Endothelial cell of umbilical vein (primary cell): ENCODE data around the gene UBR7. TPM values are rescaled to one million over a fixed set of nuclear protein-coding genes. Genes with fewer than 3 reads are reported as not detected.

Source experiments
- BruUV-seq: library from RNA; stranded (reverse); fragments of 400-500 nt; replicated peaks from 2 replicates; lab custom pipeline; 2021; lab: Mats Ljungman, UMichigan
- CTCF ChIA-PET: fragments of 300-600, 350-600 bp; sonication (Branson Sonifier 250); formaldehyde crosslinking; loops from one replicate; lab custom pipeline; 2021; ENCODE audit warnings: antibody characterized with exemption, inconsistent platforms; lab: Charles Lee
- POLR2A ChIA-PET: fragments of 300-600, 350-600 bp; sonication (Branson Sonifier 250); formaldehyde crosslinking; loops from one replicate; lab custom pipeline; 2021; ENCODE audit warnings: antibody characterized with exemption, inconsistent platforms; lab: Charles Lee
- DNase-seq: peaks from one replicate; pipeline ENCODE4 v3.0.0-alpha.2; 2011; ENCODE audit warnings: low read depth, low spot score
- FAIRE-seq: peaks from 2 replicates; lab custom pipeline; 2011; peaks lifted over from hg19 to GRCh38; lab: Jason Lieb, UNC
- H2AFZ ChIP-seq: 2 replicates; pipeline ENCODE4 v1.6.0; 2012; ENCODE audit warnings: low read depth, low read length, control low read depth, inconsistent platforms
- H3K27ac ChIP-seq: 2 replicates; pipeline ENCODE4 v1.5.1; 2011; ENCODE audit warnings: low read depth, mild to moderate bottlenecking, control low read depth, low read length, moderate library complexity; ENCODE audit not compliant: insufficient read depth
- H3K27me3 ChIP-seq, 2 experiments: 2 replicates each; pipeline versions ENCODE4 v1.6.0 to v1.6.1; 2011; ENCODE audit warnings: low read length in 2 of 2, mixed read lengths in 1 of 2; ENCODE audit not compliant: control insufficient read depth in 2 of 2, insufficient read depth in 2 of 2
- H3K36me3 ChIP-seq, 2 experiments: 2 replicates in 1 of 2; 3 replicates in 1 of 2; pipeline ENCODE4 v1.5.1; 2011; ENCODE audit warnings: low read length in 2 of 2, mild to moderate bottlenecking in 1 of 2, moderate library complexity in 1 of 2; ENCODE audit not compliant: control insufficient read depth in 2 of 2, insufficient read depth in 2 of 2; ENCODE audit errors: extremely low read depth in 1 of 2
- H3K4me1 ChIP-seq: 3 replicates; pipeline ENCODE4 v1.5.1; 2011; ENCODE audit warnings: mild to moderate bottlenecking, low read length; ENCODE audit not compliant: control insufficient read depth, insufficient read depth; ENCODE audit errors: extremely low read depth
- H3K4me2 ChIP-seq: 2 replicates; pipeline ENCODE4 v1.6.1; 2011; ENCODE audit warnings: low read length, control low read depth, mixed read lengths; ENCODE audit not compliant: insufficient read depth
- H3K4me3 ChIP-seq, 3 experiments: fragments of 200-600 bp in 1 of 3; sonication (generic), shearing (Covaris generic) in 1 of 3; replicated peaks in 1 of 3; 2 replicates each; pipeline ENCODE4 v1.5.1; 2011 to 2016; ENCODE audit warnings: control low read depth in 3 of 3, low read length in 3 of 3, mild to moderate bottlenecking in 2 of 3, inconsistent platforms in 1 of 3, low read depth in 1 of 3, moderate library complexity in 1 of 3; ENCODE audit not compliant: insufficient read depth in 1 of 3
- H3K79me2 ChIP-seq: 2 replicates; pipeline ENCODE4 v1.6.0; 2012; ENCODE audit warnings: low read length, inconsistent platforms; ENCODE audit not compliant: control insufficient read depth, insufficient read depth
- H3K9ac ChIP-seq: replicated peaks from 2 replicates; pipeline ENCODE3; 2011; ENCODE audit warnings: low read length, control low read depth; ENCODE audit not compliant: insufficient read depth; ENCODE audit errors: extremely low read depth
- H3K9me1 ChIP-seq: replicated peaks from 3 replicates; pipeline ENCODE4 v1.6.0; 2011; ENCODE audit warnings: mild to moderate bottlenecking, low read length; ENCODE audit not compliant: control insufficient read depth, insufficient read depth; ENCODE audit errors: extremely low read depth
- H3K9me3 ChIP-seq: replicated peaks from 2 replicates; pipeline ENCODE4 v1.5.1; 2012; ENCODE audit warnings: low read length, inconsistent platforms; ENCODE audit not compliant: control insufficient read depth, insufficient read depth
- H4K20me1 ChIP-seq: replicated peaks from 2 replicates; pipeline ENCODE3; 2011; ENCODE audit warnings: mild to moderate bottlenecking, low read length; ENCODE audit not compliant: control insufficient read depth, insufficient read depth; ENCODE audit errors: extremely low read depth
- EZH2 ChIP-seq: IDR thresholded peaks from 2 replicates; pipeline ENCODE4 v1.6.1; 2012; ENCODE audit warnings: borderline replicate concordance, low read depth, mild to moderate bottlenecking, moderate library complexity, low read length, inconsistent platforms; ENCODE audit not compliant: severe bottlenecking
- FOS ChIP-seq: IDR thresholded peaks from 2 replicates; pipeline ENCODE4 v1.6.1; 2011; ENCODE audit warnings: mild to moderate bottlenecking, low read length, moderate library complexity, borderline replicate concordance; ENCODE audit not compliant: insufficient read depth
- GATA2 ChIP-seq: IDR thresholded peaks from 2 replicates; pipeline ENCODE4 v1.7.0; 2011; ENCODE audit warnings: low read depth, mild to moderate bottlenecking, moderate library complexity, mixed read lengths, low read length; ENCODE audit not compliant: insufficient read length, insufficient read depth
- JUN ChIP-seq: IDR thresholded peaks from 2 replicates; pipeline ENCODE4 v1.6.1; 2011; ENCODE audit warnings: borderline replicate concordance, low read depth; ENCODE audit not compliant: insufficient read length, insufficient read depth
- MYC ChIP-seq: IDR thresholded peaks from one replicate; pipeline ENCODE4 v1.6.1; 2011; ENCODE audit warnings: mild to moderate bottlenecking, low read depth, low read length
- POLR2A ChIP-seq: IDR thresholded peaks from 2 replicates; pipeline ENCODE4 v1.6.1; 2012; ENCODE audit warnings: low read depth, mild to moderate bottlenecking, control low read depth, low read length
- POLR2AphosphoS5 ChIP-seq: IDR thresholded peaks from 2 replicates; pipeline ENCODE4 v1.6.1; 2012; ENCODE audit warnings: low read depth, mild to moderate bottlenecking, control low read depth, low read length, moderate library complexity; ENCODE audit not compliant: insufficient read depth
- dilution Hi-C: fragments of 300-500 bp; cut with MboI; formaldehyde crosslinking; loops from one replicate; pipeline ENCODE4 v1.15.0; 2019; ENCODE audit warnings: low sequenced_read_pairs; ENCODE audit not compliant: extremely low pct_ligation_motif_present
- intact Hi-C: fragments of 100-400 bp; cut with micrococcal nuclease; formaldehyde crosslinking; loops from one replicate; pipeline ENCODE4 v1.10.0; 2022
- polyA plus RNA-seq, 4 experiments: library from polyadenylated mRNA; depleted of rRNA in 3 of 4; stranded (reverse) in 3 of 4; unstranded in 1 of 4; fragments of >200 nt; gene quantifications; 2 replicates each; pipeline versions ENCODE4 v1.2.1 to v1.2.3, GENCODE V29; 2011 to 2012; ENCODE audit warnings: missing spikeins in 1 of 4
- total RNA-seq: library from RNA; stranded (reverse); gene quantifications from 2 replicates; pipeline ENCODE4 v1.2.3, GENCODE V29; 2021
- TF ChIP-seq, protein P1 (sequence below): IDR thresholded peaks from 2 replicates; pipeline ENCODE4 v1.6.1; 2011; ENCODE audit not compliant: insufficient read depth, insufficient read length
- TF ChIP-seq, protein P2 (sequence below), 2 donors: IDR thresholded peaks; 1 replicate in 1 of 2; 2 replicates in 1 of 2; pipeline ENCODE4 v1.5.1; 2011; ENCODE audit warnings: low read length in 2 of 2, mild to moderate bottlenecking in 2 of 2, moderate library complexity in 2 of 2, control low read depth in 1 of 2, inconsistent platforms in 1 of 2, low read depth in 1 of 2; ENCODE audit not compliant: insufficient read depth in 1 of 2; ENCODE audit errors: extremely low read depth in 1 of 2

UBR7 gene
- total and polyA plus RNA-seq, 2 donors (not counting 3 experiments of a cell fraction or from before 2014, with no cell fraction given), result 16.8 to 24.1 TPM

GRCh38 chr14:93223565-93223964, 16.5 kb downstream of the UBR7 start:
- FAIRE-seq (no peak), DNase-seq (no peak)
- H3K4me1 ChIP-seq, result no peaks in the 10 kb centered on the region
- no peak overlapping the region for H2AFZ ChIP-seq
- intact Hi-C loops (no loop called here), dilution Hi-C loops (no loop called here)
- H3K9me3 ChIP-seq, result no peaks in the 10 kb centered on the region
- H4K20me1 ChIP-seq, result no peaks in the 10 kb centered on the region
- H3K27me3 ChIP-seq, result no peaks in the 10 kb centered on the region
- peaks cover 11 to 12% of the 10 kb centered on the region in 2 experiments for H3K36me3 ChIP-seq
- H3K4me2 ChIP-seq, result no peak overlapping the region
- ChIA-PET CTCF (no interaction called here), POLR2A (no interaction called here)
- no peaks in the 10 kb centered on the region for H3K9me1 ChIP-seq
- TF ChIP-seq FOS, result no peak
- TF ChIP-seq, protein P1, sequence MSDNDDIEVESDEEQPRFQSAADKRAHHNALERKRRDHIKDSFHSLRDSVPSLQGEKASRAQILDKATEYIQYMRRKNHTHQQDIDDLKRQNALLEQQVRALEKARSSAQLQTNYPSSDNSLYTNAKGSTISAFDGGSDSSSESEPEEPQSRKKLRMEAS, result no peak
- TF ChIP-seq POLR2AphosphoS5, result no peak
- TF ChIP-seq EZH2, result no peak
- TF ChIP-seq MYC, result no peak
- TF ChIP-seq JUN, result no peak
- no peak for TF ChIP-seq POLR2A
- TF ChIP-seq, protein P2, sequence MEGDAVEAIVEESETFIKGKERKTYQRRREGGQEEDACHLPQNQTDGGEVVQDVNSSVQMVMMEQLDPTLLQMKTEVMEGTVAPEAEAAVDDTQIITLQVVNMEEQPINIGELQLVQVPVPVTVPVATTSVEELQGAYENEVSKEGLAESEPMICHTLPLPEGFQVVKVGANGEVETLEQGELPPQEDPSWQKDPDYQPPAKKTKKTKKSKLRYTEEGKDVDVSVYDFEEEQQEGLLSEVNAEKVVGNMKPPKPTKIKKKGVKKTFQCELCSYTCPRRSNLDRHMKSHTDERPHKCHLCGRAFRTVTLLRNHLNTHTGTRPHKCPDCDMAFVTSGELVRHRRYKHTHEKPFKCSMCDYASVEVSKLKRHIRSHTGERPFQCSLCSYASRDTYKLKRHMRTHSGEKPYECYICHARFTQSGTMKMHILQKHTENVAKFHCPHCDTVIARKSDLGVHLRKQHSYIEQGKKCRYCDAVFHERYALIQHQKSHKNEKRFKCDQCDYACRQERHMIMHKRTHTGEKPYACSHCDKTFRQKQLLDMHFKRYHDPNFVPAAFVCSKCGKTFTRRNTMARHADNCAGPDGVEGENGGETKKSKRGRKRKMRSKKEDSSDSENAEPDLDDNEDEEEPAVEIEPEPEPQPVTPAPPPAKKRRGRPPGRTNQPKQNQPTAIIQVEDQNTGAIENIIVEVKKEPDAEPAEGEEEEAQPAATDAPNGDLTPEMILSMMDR (IDR thresholded peaks at IDR 0.05; ENCODE audit: extremely low read depth in 1 of 2, insufficient read depth in 1 of 2, low read depth in 1 of 2, low read length in 2 of 2), result no peak
- no peak for TF ChIP-seq GATA2
- no peak overlapping the region for H3K4me3 ChIP-seq
- no TSS peak for BruUV-seq
- H3K9ac ChIP-seq, result no peak overlapping the region
- no peak overlapping the region for H3K27ac ChIP-seq
- no peaks in the 10 kb centered on the region for H3K79me2 ChIP-seq
